GM06990 (cell line): ENCODE data around the gene TRAF3IP1.
"Not testable (repeated sequence)": the region's sequence is repeated elsewhere in the genome, so short reads cannot be mapped to it uniquely, and the experiment has no call there.

Experiments used
- DNase-seq: peaks from one replicate; pipeline ENCODE4 v3.0.0-alpha.2; 2011; ENCODE audit not compliant: insufficient read length; ENCODE audit errors: extremely low read depth
- H3K27me3 ChIP-seq: replicated peaks from 2 replicates; pipeline ENCODE4 v1.6.0; 2011; ENCODE audit warnings: low read length; ENCODE audit not compliant: control insufficient read depth, insufficient read depth
- H3K36me3 ChIP-seq: 2 replicates; pipeline ENCODE4 v1.5.1; 2011; ENCODE audit warnings: low read length; ENCODE audit not compliant: control insufficient read depth, insufficient read depth
- H3K4me3 ChIP-seq: replicated peaks from 2 replicates; pipeline ENCODE4 v1.5.1; 2011; ENCODE audit warnings: low read depth, mild to moderate bottlenecking, control low read depth, low read length
- CTCF ChIP-seq: IDR thresholded peaks from 2 replicates; pipeline ENCODE4 v1.5.1; 2011; ENCODE audit warnings: low read length, control low read depth, mild to moderate bottlenecking, inconsistent platforms; ENCODE audit not compliant: insufficient read depth, poor library complexity, severe bottlenecking

The TRAF3IP1 gene

GRCh38 chr2:238313991-238314350, 6.3 kb upstream of the TRAF3IP1 start:
- Histone ChIP-seq H3K4me3 (no peak overlapping the region), H3K36me3 (no peaks in the 10 kb centered on the region), H3K27me3 (no peaks in the 10 kb centered on the region)
- no peak for TF ChIP-seq CTCF
- no peak for DNase-seq

- DNase-seq = no peak
- H3K27me3 ChIP-seq = no peaks in the 10 kb centered on the region
- TF ChIP-seq CTCF = no peak
- H3K36me3 ChIP-seq = no peaks in the 10 kb centered on the region
- H3K4me3 ChIP-seq = no peak overlapping the region
These were observed 5.7 kb upstream of the TRAF3IP1 start for GRCh38 chr2:238314576-238314975.

- no peaks in the 10 kb centered on the region for H3K36me3 ChIP-seq
- DNase-seq = no peak
- no peak for TF ChIP-seq CTCF
These were observed 5.2 kb upstream of the TRAF3IP1 start for GRCh38 chr2:238315031-238315595.

GRCh38 chr2:238320648-238321281, 447 bp downstream of the TRAF3IP1 start:
- Histone ChIP-seq H3K4me3 (peak overlapping the region; percentile 69), H3K36me3 (no peaks in the 10 kb centered on the region), H3K27me3 (no peaks in the 10 kb centered on the region)
- TF ChIP-seq CTCF = no peak
- no peak for DNase-seq

More at GRCh38 chr2:238315031-238315595, 5.2 kb upstream of the TRAF3IP1 start:
- Histone ChIP-seq H3K27me3 (no peaks in the 10 kb centered on the region), H3K4me3 (no peak overlapping the region)

GRCh38 chr2:238321467-238321866, 1.1 kb downstream of the TRAF3IP1 start:
- H3K27me3 ChIP-seq = no peaks in the 10 kb centered on the region
- no peaks in the 10 kb centered on the region for H3K36me3 ChIP-seq
- TF ChIP-seq CTCF = no peak
- DNase-seq = no peak
- H3K4me3 ChIP-seq = peak overlapping the region; percentile 69

- H3K36me3 ChIP-seq = no peaks in the 10 kb centered on the region; the same call in 1 of the 2 replicates
- no peaks in the 10 kb centered on the region for H3K27me3 ChIP-seq
- H3K4me3 ChIP-seq = no peak overlapping the region
- TF ChIP-seq CTCF = no peak
- no peak for DNase-seq
These were observed 1.7 kb downstream of the TRAF3IP1 start for GRCh38 chr2:238322001-238322411.

- not testable (repeated sequence) for DNase-seq, H3K36me3 ChIP-seq, H3K4me3 ChIP-seq, H3K27me3 ChIP-seq
These were observed 3.9 kb downstream of the TRAF3IP1 start for GRCh38 chr2:238324248-238324647.
